Measurements from ENCODE around the gene MAGIX.
A peak's percentile ranks its signal among the peaks of the same experiment; 100 is the strongest.

Gene MAGIX

GRCh38 chrX:49163555-49164419 lies 1.2 kb downstream of the MAGIX start (continued):
- TF ChIP-seq ZNF791 (tag by site-specific recombination; IDR thresholded peaks at IDR 0.05) (no peak), ZNF701 (tag by site-specific recombination; IDR thresholded peaks at IDR 0.05) (no peak), HOXD13 (CRISPR knock-in tag; IDR thresholded peaks at IDR 0.05; ENCODE audit: borderline replicate concordance) (no peak), ZNF2 (tag by site-specific recombination; IDR thresholded peaks at IDR 0.05) (no peak), ZNF670 (tag by site-specific recombination; IDR thresholded peaks at IDR 0.05; ENCODE audit: low read depth) (no peak), ZNF146 (tag by site-specific recombination; IDR thresholded peaks at IDR 0.05) (no peak), ZNF658 (tag by site-specific recombination; IDR thresholded peaks at IDR 0.05) (no peak), ZBTB11 (tag by site-specific recombination; conservative IDR thresholded peaks at IDR 0.05; ENCODE audit: low read depth) (no peak), ZNF747 (tag by site-specific recombination; IDR thresholded peaks at IDR 0.05) (no peak), ZNF239 (tag by site-specific recombination; IDR thresholded peaks at IDR 0.05) (no peak), PRDM6 (tag by site-specific recombination; IDR thresholded peaks at IDR 0.05) (no peak), ZNF112 (tag by site-specific recombination; IDR thresholded peaks at IDR 0.05) (no peak), ZNF394 (tag by site-specific recombination; IDR thresholded peaks at IDR 0.05; ENCODE audit: borderline replicate concordance) (peak; percentile 57), ZNF37A (tag by site-specific recombination; IDR thresholded peaks at IDR 0.05) (no peak), ZNF398 (tag by site-specific recombination; IDR thresholded peaks at IDR 0.05) (peak; percentile 93), ZNF175 (tag by site-specific recombination; IDR thresholded peaks at IDR 0.05) (no peak), ZSCAN30 (tag by site-specific recombination; IDR thresholded peaks at IDR 0.05) (peak; percentile 62; the same call in 1 of the 2 replicates), ZNF362 (tag by site-specific recombination; IDR thresholded peaks at IDR 0.05) (no peak), ELK4 (IDR thresholded peaks at IDR 0.05; ENCODE audit: borderline replicate concordance, low read depth, low read length) (no peak), ZNF558 (tag by site-specific recombination; IDR thresholded peaks at IDR 0.05) (no peak), OSR2 (tag by site-specific recombination; IDR thresholded peaks at IDR 0.05) (no peak), YY1 (tag by site-specific recombination; IDR thresholded peaks at IDR 0.05) (no peak), ZNF510 (tag by site-specific recombination; IDR thresholded peaks at IDR 0.05; ENCODE audit: insufficient replicate concordance) (no peak), ZNF548 (tag by site-specific recombination; IDR thresholded peaks at IDR 0.05) (no peak), ZNF211 (tag by site-specific recombination; IDR thresholded peaks at IDR 0.05; ENCODE audit: low read depth) (no peak), PATZ1 (tag by site-specific recombination; IDR thresholded peaks at IDR 0.05) (peak; percentile 99), ZNF768 (tag by site-specific recombination; IDR thresholded peaks at IDR 0.05) (no peak), ZNF423 (tag by site-specific recombination; IDR thresholded peaks at IDR 0.05) (no peak), SETDB1 (IDR thresholded peaks at IDR 0.05; ENCODE audit: insufficient read length, low read length) (no peak)

Measured in HEK293 (cell line).